ENCODE results near the gene TMEM170B. TPM values are rescaled to one million over a fixed set of nuclear protein-coding genes. Genes with fewer than 3 reads are reported as not detected.

TMEM170B gene
- total and polyA plus RNA-seq, 2 of the 8 experiments (the other 6 are each of a cell fraction or from before 2014, with no cell fraction given), result 0.80 to 4.3 TPM

DNA sequence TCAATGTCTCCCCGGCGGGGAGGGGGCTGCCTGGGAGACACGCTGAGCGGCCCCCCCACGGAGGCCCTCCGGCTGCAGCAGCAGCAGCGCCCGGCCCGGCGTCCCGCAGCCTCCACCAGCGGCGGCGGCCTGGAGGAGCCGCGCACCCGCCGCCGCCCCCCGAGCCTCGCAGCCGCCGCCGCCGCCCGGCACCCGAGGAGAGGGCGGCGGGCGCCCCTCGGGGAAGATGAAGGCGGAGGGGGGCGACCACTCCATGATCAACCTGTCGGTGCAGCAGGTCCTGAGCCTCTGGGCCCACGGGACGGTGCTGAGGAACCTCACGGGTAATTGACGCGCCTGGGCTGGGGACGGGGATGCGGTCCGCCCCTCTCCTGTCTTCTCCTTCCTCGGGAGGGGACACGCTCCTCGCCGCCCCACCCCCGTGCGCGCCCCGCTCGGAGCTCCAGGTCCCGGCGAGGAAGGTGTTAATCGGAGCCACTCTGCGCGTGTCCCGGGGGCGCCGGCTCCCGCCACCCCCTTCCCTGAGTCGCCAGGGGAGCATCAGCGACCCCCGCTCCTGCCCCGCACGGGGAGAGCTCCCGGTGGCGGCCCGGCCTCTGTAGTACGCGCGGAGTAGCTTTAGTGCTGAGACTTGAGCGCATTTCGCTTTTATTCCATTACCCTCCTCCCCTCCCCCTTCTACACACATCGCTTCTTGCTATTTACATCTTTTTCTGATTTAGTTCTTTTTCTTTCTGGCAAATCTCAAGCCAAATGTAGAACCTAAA lies 686 bp downstream of the TMEM170B start (continued):
- TF ChIP-seq, protein P1, sequence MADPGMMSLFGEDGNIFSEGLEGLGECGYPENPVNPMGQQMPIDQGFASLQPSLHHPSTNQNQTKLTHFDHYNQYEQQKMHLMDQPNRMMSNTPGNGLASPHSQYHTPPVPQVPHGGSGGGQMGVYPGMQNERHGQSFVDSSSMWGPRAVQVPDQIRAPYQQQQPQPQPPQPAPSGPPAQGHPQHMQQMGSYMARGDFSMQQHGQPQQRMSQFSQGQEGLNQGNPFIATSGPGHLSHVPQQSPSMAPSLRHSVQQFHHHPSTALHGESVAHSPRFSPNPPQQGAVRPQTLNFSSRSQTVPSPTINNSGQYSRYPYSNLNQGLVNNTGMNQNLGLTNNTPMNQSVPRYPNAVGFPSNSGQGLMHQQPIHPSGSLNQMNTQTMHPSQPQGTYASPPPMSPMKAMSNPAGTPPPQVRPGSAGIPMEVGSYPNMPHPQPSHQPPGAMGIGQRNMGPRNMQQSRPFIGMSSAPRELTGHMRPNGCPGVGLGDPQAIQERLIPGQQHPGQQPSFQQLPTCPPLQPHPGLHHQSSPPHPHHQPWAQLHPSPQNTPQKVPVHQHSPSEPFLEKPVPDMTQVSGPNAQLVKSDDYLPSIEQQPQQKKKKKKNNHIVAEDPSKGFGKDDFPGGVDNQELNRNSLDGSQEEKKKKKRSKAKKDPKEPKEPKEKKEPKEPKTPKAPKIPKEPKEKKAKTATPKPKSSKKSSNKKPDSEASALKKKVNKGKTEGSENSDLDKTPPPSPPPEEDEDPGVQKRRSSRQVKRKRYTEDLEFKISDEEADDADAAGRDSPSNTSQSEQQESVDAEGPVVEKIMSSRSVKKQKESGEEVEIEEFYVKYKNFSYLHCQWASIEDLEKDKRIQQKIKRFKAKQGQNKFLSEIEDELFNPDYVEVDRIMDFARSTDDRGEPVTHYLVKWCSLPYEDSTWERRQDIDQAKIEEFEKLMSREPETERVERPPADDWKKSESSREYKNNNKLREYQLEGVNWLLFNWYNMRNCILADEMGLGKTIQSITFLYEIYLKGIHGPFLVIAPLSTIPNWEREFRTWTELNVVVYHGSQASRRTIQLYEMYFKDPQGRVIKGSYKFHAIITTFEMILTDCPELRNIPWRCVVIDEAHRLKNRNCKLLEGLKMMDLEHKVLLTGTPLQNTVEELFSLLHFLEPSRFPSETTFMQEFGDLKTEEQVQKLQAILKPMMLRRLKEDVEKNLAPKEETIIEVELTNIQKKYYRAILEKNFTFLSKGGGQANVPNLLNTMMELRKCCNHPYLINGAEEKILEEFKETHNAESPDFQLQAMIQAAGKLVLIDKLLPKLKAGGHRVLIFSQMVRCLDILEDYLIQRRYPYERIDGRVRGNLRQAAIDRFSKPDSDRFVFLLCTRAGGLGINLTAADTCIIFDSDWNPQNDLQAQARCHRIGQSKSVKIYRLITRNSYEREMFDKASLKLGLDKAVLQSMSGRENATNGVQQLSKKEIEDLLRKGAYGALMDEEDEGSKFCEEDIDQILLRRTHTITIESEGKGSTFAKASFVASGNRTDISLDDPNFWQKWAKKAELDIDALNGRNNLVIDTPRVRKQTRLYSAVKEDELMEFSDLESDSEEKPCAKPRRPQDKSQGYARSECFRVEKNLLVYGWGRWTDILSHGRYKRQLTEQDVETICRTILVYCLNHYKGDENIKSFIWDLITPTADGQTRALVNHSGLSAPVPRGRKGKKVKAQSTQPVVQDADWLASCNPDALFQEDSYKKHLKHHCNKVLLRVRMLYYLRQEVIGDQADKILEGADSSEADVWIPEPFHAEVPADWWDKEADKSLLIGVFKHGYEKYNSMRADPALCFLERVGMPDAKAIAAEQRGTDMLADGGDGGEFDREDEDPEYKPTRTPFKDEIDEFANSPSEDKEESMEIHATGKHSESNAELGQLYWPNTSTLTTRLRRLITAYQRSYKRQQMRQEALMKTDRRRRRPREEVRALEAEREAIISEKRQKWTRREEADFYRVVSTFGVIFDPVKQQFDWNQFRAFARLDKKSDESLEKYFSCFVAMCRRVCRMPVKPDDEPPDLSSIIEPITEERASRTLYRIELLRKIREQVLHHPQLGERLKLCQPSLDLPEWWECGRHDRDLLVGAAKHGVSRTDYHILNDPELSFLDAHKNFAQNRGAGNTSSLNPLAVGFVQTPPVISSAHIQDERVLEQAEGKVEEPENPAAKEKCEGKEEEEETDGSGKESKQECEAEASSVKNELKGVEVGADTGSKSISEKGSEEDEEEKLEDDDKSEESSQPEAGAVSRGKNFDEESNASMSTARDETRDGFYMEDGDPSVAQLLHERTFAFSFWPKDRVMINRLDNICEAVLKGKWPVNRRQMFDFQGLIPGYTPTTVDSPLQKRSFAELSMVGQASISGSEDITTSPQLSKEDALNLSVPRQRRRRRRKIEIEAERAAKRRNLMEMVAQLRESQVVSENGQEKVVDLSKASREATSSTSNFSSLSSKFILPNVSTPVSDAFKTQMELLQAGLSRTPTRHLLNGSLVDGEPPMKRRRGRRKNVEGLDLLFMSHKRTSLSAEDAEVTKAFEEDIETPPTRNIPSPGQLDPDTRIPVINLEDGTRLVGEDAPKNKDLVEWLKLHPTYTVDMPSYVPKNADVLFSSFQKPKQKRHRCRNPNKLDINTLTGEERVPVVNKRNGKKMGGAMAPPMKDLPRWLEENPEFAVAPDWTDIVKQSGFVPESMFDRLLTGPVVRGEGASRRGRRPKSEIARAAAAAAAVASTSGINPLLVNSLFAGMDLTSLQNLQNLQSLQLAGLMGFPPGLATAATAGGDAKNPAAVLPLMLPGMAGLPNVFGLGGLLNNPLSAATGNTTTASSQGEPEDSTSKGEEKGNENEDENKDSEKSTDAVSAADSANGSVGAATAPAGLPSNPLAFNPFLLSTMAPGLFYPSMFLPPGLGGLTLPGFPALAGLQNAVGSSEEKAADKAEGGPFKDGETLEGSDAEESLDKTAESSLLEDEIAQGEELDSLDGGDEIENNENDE (IDR thresholded peaks at IDR 0.05; ENCODE audit: insufficient replicate concordance, low read length), result no peak
- TF ChIP-seq RBBP5 (IDR thresholded peaks at IDR 0.05; ENCODE audit: borderline replicate concordance, low read depth, low read length) (0 out of 2 replicates have a peak, but pooled peaks have one; percentile 31), RAD21 (IDR thresholded peaks at IDR 0.05 in 1 of 2, conservative IDR thresholded peaks at IDR 0.05 in 1 of 2; ENCODE audit: low read depth in 2 of 2, low read length in 2 of 2) (no peak), SIRT6 (IDR thresholded peaks at IDR 0.05; ENCODE audit: low read length) (no peak), BCL11A (IDR thresholded peaks at IDR 0.05; ENCODE audit: low read depth in 2 of 2, low read length in 2 of 2) (no peak), YY1 (IDR thresholded peaks at IDR 0.05; ENCODE audit: low read depth, low read length) (no peak), BRCA1 (IDR thresholded peaks at IDR 0.05; ENCODE audit: low read depth, low read length) (no peak), NANOG (IDR thresholded peaks at IDR 0.05; ENCODE audit: insufficient read depth, low read depth, low read length, poor library complexity, severe bottlenecking) (no peak), NRF1 (IDR thresholded peaks at IDR 0.05; ENCODE audit: low read depth, low read length) (no peak), HDAC6 (IDR thresholded peaks at IDR 0.05; ENCODE audit: low read depth, low read length) (no peak)
